NCI-H82 treated with DMSO at 0.1 percent for 48 hours (cell line): ENCODE results near the gene KCNMA1.
A peak's percentile ranks its signal among the peaks of the same experiment; 100 is the strongest.

ENCODE experiments used
- DNase-seq: peaks from one replicate; lab custom pipeline; 2025; ENCODE audit not compliant: unreplicated experiment; lab: John Stamatoyannopoulos, UW

The KCNMA1 gene

DNA sequence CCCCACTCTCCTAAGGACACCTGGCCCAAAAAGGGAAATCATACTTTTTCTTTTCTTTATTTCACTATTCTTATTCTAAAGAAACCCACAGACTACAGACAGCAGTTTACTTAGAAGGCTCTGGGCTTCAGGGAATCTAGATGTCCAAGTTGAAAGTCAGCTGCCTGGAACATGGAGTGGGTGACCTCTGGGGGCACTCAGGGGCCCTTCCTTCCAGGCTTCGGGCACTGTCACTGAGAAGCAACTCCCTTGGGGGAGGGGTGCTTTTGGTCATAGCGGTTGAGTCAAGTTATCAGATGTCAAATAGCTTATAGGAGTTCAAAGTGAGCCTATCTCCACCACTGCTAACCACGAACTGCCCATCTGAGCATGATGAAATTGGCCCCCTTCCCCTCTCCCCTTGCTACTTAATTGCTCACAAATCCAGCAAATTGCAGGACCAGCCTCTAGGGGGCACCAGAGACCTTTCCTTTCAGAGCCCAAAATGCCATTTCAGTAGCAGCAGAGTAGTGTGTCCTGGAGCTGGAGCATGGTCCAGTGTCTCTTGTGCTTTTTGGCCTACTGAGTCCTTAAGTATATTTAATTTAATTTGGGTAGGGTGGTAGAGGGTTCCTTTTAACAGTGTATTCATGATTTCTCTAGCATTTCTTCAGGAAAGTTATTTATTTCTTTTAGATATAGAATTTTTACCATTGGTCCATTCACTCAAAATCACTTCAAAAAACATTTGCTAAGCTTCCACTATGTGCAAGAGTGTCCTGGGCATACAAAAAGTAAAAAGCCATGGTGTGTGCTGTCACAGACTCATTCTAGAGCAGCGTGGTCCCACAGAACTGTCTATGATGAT, 463.8 kb downstream of the KCNMA1 start:
- peak; percentile 49 for DNase-seq

DNA sequence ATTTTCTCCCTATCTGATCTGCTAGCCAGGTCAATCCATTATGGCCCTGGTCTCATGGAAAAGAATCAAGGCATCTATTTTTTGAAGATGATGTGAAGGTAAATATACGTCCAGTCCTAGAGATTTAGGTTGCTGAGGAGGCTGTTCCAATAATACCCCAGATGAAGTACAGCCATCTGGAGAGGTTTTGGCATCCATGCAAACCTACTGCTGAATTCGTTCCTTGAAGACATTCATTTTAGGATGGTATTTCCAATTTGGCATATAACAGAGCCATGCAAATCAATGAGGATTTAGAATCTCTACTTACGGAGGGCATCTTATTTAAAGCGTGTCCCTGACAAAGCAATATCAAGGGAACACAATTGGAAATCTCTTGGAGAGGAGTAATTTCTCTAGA, 465.5 kb downstream of the KCNMA1 start:
- no peak for DNase-seq

DNA sequence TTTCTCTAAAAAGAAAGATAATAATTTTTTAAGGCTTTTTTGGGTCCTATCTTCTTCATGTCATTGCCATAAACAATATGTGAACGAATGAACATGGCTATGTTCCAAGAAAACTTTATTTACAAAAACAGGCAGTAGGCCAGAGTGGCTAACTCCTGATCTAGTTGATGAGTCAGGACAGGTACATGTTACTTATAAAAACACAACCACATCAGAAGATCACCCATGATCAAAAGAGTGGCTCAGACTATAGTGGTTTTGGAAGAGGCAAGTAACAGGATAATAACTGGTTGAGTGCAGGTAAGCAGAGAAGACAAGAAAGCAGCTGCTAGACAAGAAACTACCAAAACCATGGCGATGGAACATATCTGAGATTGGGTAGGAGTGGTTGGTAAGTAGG, 468.7 kb downstream of the KCNMA1 start:
- DNase-seq: no peak

GRCh38 chr10:77168161-77168560, 469.4 kb downstream of the KCNMA1 start:
- DNase-seq: no peak

- DNase-seq: peak; percentile 63
Observed at GRCh38 chr10:77165445-77166208, 472.0 kb downstream of the KCNMA1 start.

DNA sequence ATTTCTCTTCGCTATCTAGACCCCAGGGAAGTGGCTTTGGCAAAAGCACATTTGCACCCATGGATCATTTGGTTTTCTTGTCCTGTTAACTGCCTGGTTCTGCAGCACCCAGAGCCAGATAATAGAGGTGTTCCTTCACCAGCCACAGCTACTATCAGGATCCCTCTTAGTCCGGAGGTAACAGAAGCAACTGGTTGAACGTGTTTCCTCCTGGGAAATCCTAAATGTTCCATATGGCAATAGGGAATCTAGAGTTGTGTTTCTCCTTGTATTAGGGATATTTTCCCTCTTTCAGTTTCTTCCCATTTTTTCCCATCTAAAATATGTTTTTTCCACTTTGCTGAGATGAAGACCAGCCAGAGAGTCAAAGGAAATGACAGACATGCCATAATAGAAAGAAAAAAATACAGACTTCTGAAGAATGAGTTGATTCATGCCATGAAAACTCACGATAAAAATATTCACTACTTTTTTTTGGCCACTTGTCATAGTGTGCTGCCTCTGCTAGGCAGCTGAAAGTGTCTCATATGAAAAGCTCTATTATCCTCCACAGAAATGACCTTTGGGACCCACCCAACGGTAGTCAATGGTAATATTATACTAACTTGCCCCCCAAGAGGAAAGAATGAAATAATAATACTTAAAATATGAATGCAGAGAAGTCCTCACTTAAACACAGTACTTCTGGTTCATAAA, 472.8 kb downstream of the KCNMA1 start:
- no peak for DNase-seq

DNA sequence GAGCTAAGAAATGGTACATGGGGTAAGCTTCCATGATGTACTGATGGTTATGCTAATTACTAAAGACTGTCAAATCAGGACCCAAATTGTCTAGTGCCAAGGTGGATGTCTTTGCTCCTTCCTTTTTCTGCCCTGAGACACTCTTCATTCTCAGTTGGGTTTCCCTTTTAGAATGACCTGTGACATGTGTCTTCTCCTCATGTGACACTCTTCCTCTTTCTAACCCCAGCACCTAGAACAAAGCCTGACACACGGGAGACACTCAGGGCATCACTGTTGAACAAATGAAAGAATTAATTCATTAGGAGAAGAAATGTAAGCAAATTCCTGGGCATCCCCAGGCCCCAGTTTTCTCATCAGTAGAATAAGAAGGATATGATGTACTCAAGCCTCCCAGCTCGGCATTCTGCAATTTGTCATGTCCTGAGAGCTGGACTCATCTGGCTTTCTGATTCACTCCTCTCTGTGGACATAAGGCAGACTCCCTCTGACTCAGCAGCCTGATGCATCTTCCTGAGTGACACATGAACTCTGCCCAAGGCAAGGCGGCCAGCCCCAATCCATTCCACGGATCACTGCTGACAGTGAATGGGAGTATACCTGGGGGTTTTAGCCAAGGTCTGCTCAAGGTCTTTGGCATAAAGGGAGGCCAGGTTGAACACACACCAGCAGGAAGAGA, 473.8 kb downstream of the KCNMA1 start:
- no peak for DNase-seq

GRCh38 chr10:77162697-77163096, 474.9 kb downstream of the KCNMA1 start:
- no peak for DNase-seq

- DNase-seq: no peak
Observed at GRCh38 chr10:77160679-77161078, 476.9 kb downstream of the KCNMA1 start.

GRCh38 chr10:77159538-77160110, 478.0 kb downstream of the KCNMA1 start:
- DNase-seq: no peak

DNA sequence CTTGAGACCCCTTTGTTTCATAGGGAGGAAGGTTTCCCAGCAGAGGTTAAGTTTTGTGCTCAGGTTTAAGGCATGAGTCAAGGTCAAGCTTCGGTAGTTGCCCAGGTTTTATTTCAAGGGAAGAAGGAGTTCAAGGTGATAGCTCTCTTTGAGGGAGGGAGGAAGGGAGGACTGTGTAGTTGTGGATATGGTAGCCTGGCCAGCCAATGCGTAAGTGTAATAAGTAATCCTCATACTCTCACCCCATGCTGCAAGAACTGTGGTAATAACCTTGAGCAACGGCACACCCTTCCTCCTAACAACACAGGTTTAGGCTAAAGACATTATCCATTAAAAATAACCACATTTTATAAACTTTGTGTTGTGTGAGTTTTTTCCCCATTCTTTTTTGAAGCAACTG, 478.9 kb downstream of the KCNMA1 start:
- no peak for DNase-seq

DNA sequence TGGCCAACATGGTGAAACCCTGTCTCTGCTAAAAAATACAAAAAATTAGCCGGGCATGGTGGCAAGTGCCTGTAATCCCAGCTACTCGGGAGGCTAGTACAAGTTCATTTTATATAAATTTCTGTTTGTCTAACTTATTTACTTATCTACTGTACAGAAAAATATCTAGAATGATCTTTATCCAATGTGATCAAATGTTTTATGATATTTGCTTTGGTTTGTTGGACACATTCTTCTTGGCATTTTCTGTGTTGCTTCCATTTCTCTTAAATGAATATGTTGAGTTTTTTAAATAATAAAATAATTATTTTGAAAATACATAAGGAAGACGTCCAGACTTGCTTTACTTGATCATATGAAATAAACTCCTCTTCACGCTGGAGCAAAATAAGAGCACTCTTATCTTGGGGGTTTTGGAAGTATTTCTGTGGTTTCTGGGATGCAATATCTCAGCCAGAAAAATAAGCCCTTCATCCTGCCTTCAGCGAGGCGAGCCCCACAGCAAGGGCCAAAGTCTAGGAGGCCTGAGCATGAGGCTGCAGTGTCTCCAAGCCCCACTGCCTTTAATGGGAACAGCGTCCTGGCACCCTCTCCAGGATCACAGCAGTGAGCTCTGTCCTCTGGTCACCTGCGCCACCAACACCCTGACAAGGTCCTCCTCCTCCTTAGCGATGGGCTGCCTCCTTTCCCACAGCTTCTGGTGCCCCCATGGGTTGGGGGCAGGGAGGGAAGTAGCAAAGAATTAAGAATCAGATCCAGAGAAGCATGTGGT, 480.2 kb downstream of the KCNMA1 start:
- DNase-seq: no peak

- no peak for DNase-seq
Observed at GRCh38 chr10:77156406-77156879, 481.2 kb downstream of the KCNMA1 start.

DNA sequence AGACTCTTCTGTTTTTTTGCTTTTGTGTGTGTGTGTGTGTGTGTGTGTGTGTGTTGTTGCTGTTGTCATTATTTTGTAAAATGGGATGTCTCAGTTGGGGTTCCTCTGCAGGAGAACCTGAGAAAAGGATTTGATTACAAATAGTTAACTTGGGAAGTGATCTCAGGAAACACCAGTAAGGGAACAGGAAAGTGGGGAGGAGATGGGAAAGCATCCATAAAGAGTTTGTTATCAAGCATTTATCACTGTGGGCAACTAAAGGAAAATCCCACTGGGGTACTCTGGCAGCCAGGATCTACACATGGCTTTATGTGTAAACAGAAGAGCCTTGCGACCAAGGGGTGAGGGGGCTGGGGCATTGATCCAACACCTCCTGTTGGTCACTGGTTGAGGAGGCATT, 485.4 kb downstream of the KCNMA1 start:
- DNase-seq: no peak

- peak; percentile 23 for DNase-seq
Observed at GRCh38 chr10:77151408-77151807, 486.2 kb downstream of the KCNMA1 start.

DNA sequence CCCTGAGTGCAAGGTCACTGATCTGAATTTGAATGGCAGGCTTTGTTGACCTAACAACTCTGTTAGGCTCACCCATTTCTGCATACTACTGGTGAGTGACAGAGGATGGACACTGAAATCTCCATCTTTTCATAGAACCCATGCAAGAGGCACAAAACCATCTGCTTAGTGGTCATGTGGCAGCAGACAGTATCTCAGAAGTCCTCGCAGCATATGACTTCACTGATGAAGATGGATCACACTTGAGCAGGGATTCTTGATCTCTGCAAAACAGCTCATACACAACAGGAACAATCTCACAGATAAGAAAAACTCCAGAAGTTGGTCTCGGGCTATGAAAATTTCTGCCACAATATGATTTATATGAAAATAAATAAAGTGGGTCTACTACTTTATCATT, 487.9 kb downstream of the KCNMA1 start:
- DNase-seq: no peak

DNA sequence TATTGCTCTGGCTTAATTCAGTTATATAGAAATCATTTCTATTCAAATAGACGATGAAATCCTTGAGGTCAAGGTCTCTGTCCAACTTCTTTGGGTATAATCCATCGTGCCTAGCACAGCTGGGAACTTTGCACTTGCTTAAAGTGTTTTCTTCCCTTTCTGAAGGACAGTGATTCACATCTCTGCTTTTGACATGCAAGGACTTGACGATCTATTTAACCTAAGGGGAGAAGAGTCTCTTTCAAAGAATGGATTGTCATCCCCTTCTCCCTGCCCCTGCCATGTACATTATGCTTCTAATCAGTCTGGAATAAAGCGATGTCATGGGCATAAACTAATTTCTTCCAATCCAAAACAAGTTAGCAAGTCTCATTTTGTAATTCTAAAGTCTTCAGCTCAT, 488.6 kb downstream of the KCNMA1 start:
- no peak for DNase-seq

DNA sequence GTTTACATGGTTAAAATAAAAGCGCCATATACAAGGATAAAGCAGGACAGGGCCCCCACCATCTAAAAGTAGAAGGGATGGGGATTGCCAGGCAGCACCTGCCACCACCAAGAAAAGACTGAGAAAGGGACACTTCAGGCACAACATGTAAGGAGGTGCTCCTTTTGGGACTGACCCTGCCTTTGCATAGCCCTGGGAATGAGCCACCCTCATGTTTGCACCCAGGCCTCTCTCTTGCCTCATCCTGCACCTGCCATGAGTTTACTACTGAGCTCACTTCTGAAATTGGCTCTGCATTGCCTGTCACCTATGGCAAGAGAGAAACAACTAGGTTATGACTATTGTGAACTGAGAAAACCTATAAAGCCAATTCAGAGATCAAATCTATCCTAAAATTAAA, 489.7 kb downstream of the KCNMA1 start:
- DNase-seq: no peak

DNA sequence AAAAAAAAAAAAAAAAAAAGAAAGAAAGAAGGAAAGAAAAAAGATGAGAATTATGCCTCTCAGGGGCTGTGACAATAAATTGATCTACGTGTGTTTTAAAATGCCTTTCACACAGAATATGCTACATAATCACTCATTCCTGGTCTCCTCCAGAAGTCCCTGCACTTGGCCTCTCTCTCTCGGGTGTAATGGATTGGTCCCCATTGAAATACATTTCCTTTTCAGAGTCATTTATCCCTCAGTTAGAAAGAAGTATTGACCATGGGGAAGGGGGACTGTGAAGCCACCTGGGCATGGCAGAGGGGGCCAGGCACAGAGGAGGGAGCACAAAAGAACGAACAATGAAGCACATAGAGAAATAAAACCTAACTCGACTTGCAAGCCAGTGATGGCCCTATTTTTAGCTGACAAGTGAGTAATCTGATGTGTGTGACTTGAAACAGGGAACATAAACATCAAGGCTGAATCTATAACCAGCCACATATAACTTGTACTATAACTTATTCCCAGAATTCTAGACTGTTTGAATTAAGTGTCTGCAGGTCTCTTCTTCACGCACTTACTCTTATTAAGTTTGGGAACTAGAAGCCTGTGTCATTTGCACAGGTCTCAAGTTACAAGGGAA, 490.8 kb downstream of the KCNMA1 start:
- DNase-seq: no peak

GRCh38 chr10:77144656-77145055, 493.0 kb downstream of the KCNMA1 start:
- DNase-seq: no peak
